GM12878 (cell line): ENCODE data around the gene NF1. TPM values are rescaled to one million over a fixed set of nuclear protein-coding genes. Genes with fewer than 3 reads are reported as not detected.

Experiments
- ATAC-seq: fragments of 200-7000 bp; cut with Tn5 transposase; 3 replicates; pipeline ENCODE4 v1.9.1; 2020; ENCODE audit warnings: mild to moderate bottlenecking, moderate library complexity
- BruUV-seq: library from RNA; stranded (reverse); fragments of 400-500 nt; replicated peaks from 2 replicates; lab custom pipeline; 2021; lab: Mats Ljungman, UMichigan
- CTCF ChIA-PET: fragments of 300-600 bp; sonication (Branson Sonifier 250); formaldehyde crosslinking; extraction: SDS; loops from one replicate; lab custom pipeline; 2021; ENCODE audit warnings: inconsistent platforms; lab: Yijun Ruan, JAX
- POLR2A ChIA-PET: fragments of 350-600 bp; formaldehyde crosslinking; extraction: SDS; loops from one replicate; lab custom pipeline; 2021; ENCODE audit warnings: inconsistent platforms; lab: Charles Lee
- RAD21 ChIA-PET: fragments of 300-600 bp; sonication (Branson Sonifier 250); formaldehyde crosslinking; loops from one replicate; lab custom pipeline; 2023; ENCODE audit warnings: antibody characterized with exemption; ENCODE audit not compliant: unreplicated experiment; lab: Charles Lee
- SMC1A ChIA-PET: fragments of 300-600 bp; sonication (Branson Sonifier 250); formaldehyde crosslinking; loops from one replicate; lab custom pipeline; 2023; ENCODE audit not compliant: unreplicated experiment, uncharacterized antibody; lab: Charles Lee
- DNase-seq: peaks from one replicate; pipeline ENCODE4 v3.0.0-alpha.2; 2011; ENCODE audit warnings: low read depth, low spot score
- FAIRE-seq: peaks from 3 replicates; lab custom pipeline; 2011; peaks lifted over from hg19 to GRCh38; lab: Jason Lieb, UNC
- H2AFZ ChIP-seq: 2 replicates; pipeline ENCODE4 v1.6.0; 2011; ENCODE audit warnings: low read depth, low read length, control low read depth; ENCODE audit not compliant: control insufficient read depth
- H3K27ac ChIP-seq: 2 replicates; pipeline ENCODE4 v1.5.1; 2011; ENCODE audit warnings: control low read depth; ENCODE audit not compliant: control insufficient read depth, insufficient read depth
- H3K27me3 ChIP-seq, 2 experiments: replicated peaks in 1 of 2; 2 replicates each; pipeline versions ENCODE4 v1.6.0 to v1.6.1; 2011; ENCODE audit warnings: low read length in 1 of 2; ENCODE audit not compliant: control insufficient read depth in 2 of 2, insufficient read depth in 2 of 2
- H3K36me3 ChIP-seq, 2 experiments: 2 replicates each; pipeline ENCODE4 v1.5.1; 2011; ENCODE audit warnings: low read length in 1 of 2; ENCODE audit not compliant: control insufficient read depth in 2 of 2, insufficient read depth in 2 of 2
- H3K4me1 ChIP-seq: 2 replicates; pipeline ENCODE4 v1.6.1; 2011; ENCODE audit warnings: mild to moderate bottlenecking, low read length, moderate library complexity, mixed read lengths; ENCODE audit not compliant: control insufficient read depth, insufficient read depth
- H3K4me2 ChIP-seq: 2 replicates; pipeline ENCODE4 v1.6.0; 2011; ENCODE audit warnings: control low read depth; ENCODE audit not compliant: control insufficient read depth, insufficient read depth
- H3K4me3 ChIP-seq: fragments of 200-600 bp; sonication (generic); 2 replicates; pipeline ENCODE4 v1.5.1; 2016
- H3K79me2 ChIP-seq: 2 replicates; pipeline ENCODE4 v1.6.0; 2011; ENCODE audit warnings: low read length; ENCODE audit not compliant: control insufficient read depth, insufficient read depth
- H3K9ac ChIP-seq: 2 replicates; pipeline ENCODE4 v1.8.0; 2011; ENCODE audit warnings: low read length, control low read depth, mixed read lengths; ENCODE audit not compliant: control insufficient read depth, insufficient read depth
- H3K9me3 ChIP-seq: replicated peaks from 3 replicates; pipeline ENCODE4 v1.5.1; 2011; ENCODE audit warnings: mild to moderate bottlenecking, low read length; ENCODE audit not compliant: control insufficient read depth, insufficient read depth
- H4K20me1 ChIP-seq: 2 replicates; pipeline ENCODE4 v1.6.0; 2011; ENCODE audit not compliant: control insufficient read depth, insufficient read depth
- CREM ChIP-seq: IDR thresholded peaks from 2 replicates; pipeline ENCODE4 v1.6.1; 2014; ENCODE audit warnings: antibody characterized with exemption, low read depth
- DPF2 ChIP-seq: fragments of 450-650 bp; IDR thresholded peaks from 2 replicates; pipeline ENCODE4 v1.6.1; 2017; ENCODE audit warnings: mild to moderate bottlenecking
- EP300 ChIP-seq, 2 experiments: fragments of 150-350 bp in 1 of 2; IDR thresholded peaks; 2 replicates each; pipeline ENCODE4 v1.6.1; 2011 to 2012; ENCODE audit warnings: low read depth in 2 of 2, low read length in 2 of 2, borderline replicate concordance in 1 of 2, improper control_type of control experiment in 1 of 2, inconsistent platforms in 1 of 2; ENCODE audit not compliant: control insufficient read depth in 1 of 2
- FOS ChIP-seq: IDR thresholded peaks from 3 replicates; pipeline ENCODE4 v1.6.1; 2011; ENCODE audit warnings: borderline replicate concordance; ENCODE audit not compliant: insufficient read length; ENCODE audit errors: extremely low read depth
- GATAD2B ChIP-seq: fragments of 450-650 bp; conservative IDR thresholded peaks from 2 replicates; pipeline ENCODE4 v1.6.1; 2017; ENCODE audit warnings: low read depth, mild to moderate bottlenecking, moderate library complexity
- IKZF1 ChIP-seq: fragments of 450-650 bp; conservative IDR thresholded peaks from 2 replicates; pipeline ENCODE4 v1.6.1; 2017; ENCODE audit warnings: antibody characterized with exemption, mild to moderate bottlenecking
- MXI1 ChIP-seq: fragments of 150-350 bp; IDR thresholded peaks from 2 replicates; pipeline ENCODE4 v1.6.1; 2011; ENCODE audit warnings: low read depth, mild to moderate bottlenecking, inconsistent platforms, low read length, improper control_type of control experiment
- PAX8 ChIP-seq: fragments of 450-650 bp; IDR thresholded peaks from 2 replicates; pipeline ENCODE4 v1.6.1; 2017; ENCODE audit warnings: mild to moderate bottlenecking, moderate library complexity
- SRF ChIP-seq, 2 experiments: IDR thresholded peaks; 2 replicates each; pipeline ENCODE4 v1.6.1; 2011; ENCODE audit warnings: low read depth in 2 of 2, low read length in 2 of 2, mild to moderate bottlenecking in 1 of 2, moderate library complexity in 1 of 2
- ZBED1 ChIP-seq: IDR thresholded peaks from 2 replicates; pipeline ENCODE4 v1.6.1; 2016; ENCODE audit warnings: borderline replicate concordance
- WGBS: methylation state at CpG from one replicate; pipeline ENCODE4 v1.1.6; 2016; ENCODE audit warnings: low lambda C conversion rate; ENCODE audit not compliant: insufficient replicate concordance, insufficient coverage; ENCODE audit errors: missing lambda C conversion rate; 5-methylcytosine and 5-hydroxymethylcytosine counted together
- in situ Hi-C: fragments of 300-500 bp; cut with MboI; formaldehyde crosslinking; loops from 9 replicates; pipeline ENCODE4 v1.14.3; 2018; ENCODE audit warnings: mixed read lengths
- intact Hi-C: fragments of 100-400 bp; cut with micrococcal nuclease; formaldehyde crosslinking; loops from one replicate; pipeline ENCODE4 v1.14.2; 2022; ENCODE audit not compliant: unreplicated experiment
- polyA plus RNA-seq, 11 experiments: library from polyadenylated mRNA; depleted of rRNA in 4 of 11; unstranded in 6 of 11; stranded (reverse) in 5 of 11; fragments of >200 nt; fragmentation: Nextera tagmentation in 4 of 11; fragmentation: Illumina TruSeq in 1 of 11; extraction: Ambion mirVana in 4 of 11; extraction: Trizol in 1 of 11; gene quantifications; 1 replicate in 1 of 11; 2 replicates in 10 of 11; pipeline versions ENCODE4 v1.2.1 to v1.2.3, GENCODE V29; 2011 to 2016; ENCODE audit warnings: inconsistent platforms in 2 of 11, missing spikeins in 2 of 11, low read depth in 1 of 11
- total RNA-seq, 4 experiments: library from RNA; depleted of rRNA in 3 of 4; stranded (reverse); fragments of >200 nt in 3 of 4; fragmentation: Illumina TruSeq in 1 of 4; extraction: Trizol in 1 of 4; gene quantifications; 2 replicates each; pipeline versions ENCODE4 v1.2.1 to v1.2.3, GENCODE V29; 2013 to 2021
- TF ChIP-seq, protein P1 (sequence below): fragments of 450-650 bp; formaldehyde crosslinking; IDR thresholded peaks from 2 replicates; pipeline ENCODE4 v1.4.0; 2022; ENCODE audit warnings: mild to moderate bottlenecking, moderate library complexity
- TF ChIP-seq, protein P2 (sequence below): IDR thresholded peaks from 2 replicates; pipeline ENCODE4 v1.6.1; 2012; ENCODE audit warnings: low read depth, low read length, improper control_type of control experiment
- TF ChIP-seq, protein P3 (sequence below): fragments of 150-350 bp; IDR thresholded peaks from 2 replicates; pipeline ENCODE4 v1.6.1; 2014; ENCODE audit warnings: mild to moderate bottlenecking, low read depth, low read length
- TF ChIP-seq, protein P4 (sequence below): IDR thresholded peaks from 2 replicates; pipeline ENCODE4 v1.6.1; 2012; ENCODE audit warnings: low read length, inconsistent platforms

The NF1 gene
- total and polyA plus RNA-seq, 10 of the 15 experiments (the other 5 are each of a cell fraction or from before 2014, with no cell fraction given): 2.5 to 31.8 (median 16.6) TPM

DNA sequence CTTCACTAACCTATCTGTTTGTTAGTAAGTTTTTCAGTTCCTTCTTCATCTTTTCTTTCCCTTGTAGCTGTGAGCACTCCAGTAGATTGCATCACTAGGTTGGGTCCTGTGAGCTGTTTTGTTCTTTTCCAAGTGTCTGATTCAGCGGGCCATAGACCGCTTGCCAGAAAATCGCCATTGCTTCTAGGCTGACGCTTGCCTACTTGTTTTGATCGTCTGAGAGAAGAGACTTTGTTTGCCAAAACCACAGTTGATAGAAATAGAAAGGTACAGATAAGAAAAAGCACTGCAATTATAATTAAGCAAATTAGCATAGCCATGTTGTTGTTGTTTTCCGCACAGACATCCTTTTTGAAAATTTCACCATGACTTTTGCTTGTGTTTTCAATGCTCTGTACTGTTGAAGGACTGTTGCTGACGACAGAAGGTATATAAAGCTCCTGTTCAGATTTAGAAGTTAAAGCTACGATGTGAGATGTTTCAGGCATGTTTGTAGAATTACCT, 223.6 kb downstream of the NF1 start:
- intact Hi-C loops: loop anchor here (10.0 kb wide), 1 partner anchor 586 kb away; the partner anchor contains the start of gene UTP6
- FAIRE-seq (no peak), ATAC-seq (peak; percentile 57), DNase-seq (peak; percentile 63)
- no peak overlapping the region; the same call in 1 of the 2 replicates for H2AFZ ChIP-seq
- H3K27me3 ChIP-seq: no peaks in the 10 kb centered on the region
- under 1% methylated on average over 8 of the region's 8 CpGs for WGBS
- H3K4me3 ChIP-seq: peak overlapping the region; percentile 61
- ChIA-PET POLR2A (interaction anchor here (0.5 to 2.6 kb wide), 3 partner anchors 8 to 617 kb away, joined by 3 to 30 read pairs (median 18); no protein-coding TSS in a partner anchor), SMC1A (interaction anchor here (0.8 to 9.5 kb wide), 12 partner anchors 9 to 176 kb away, joined by 3 to 101 read pairs (median 8); no protein-coding TSS in a partner anchor), RAD21 (interaction anchor here (1.2 to 3.3 kb wide), 6 partner anchors 8 to 169 kb away, joined by 3 to 39 read pairs (median 4); no protein-coding TSS in a partner anchor), CTCF (interaction anchor here (1.3 to 10.7 kb wide), 3 partner anchors 12 to 54 kb away, joined by 3 to 80 read pairs (median 9); no protein-coding TSS in a partner anchor)
- peak overlapping the region; percentile 95 for H3K27ac ChIP-seq
- peaks cover 71% of the 10 kb centered on the region for H3K79me2 ChIP-seq
- in situ Hi-C loops: no loop called here
- H3K36me3 ChIP-seq: no peaks in the 10 kb centered on the region
- H3K9me3 ChIP-seq: no peaks in the 10 kb centered on the region; the same call in 2 of the 3 replicates
- no peaks in the 10 kb centered on the region for H4K20me1 ChIP-seq
- BruUV-seq: no TSS peak
- H3K4me2 ChIP-seq: peak overlapping the region; percentile 88
- peak overlapping the region; percentile 68 for H3K9ac ChIP-seq
- H3K4me1 ChIP-seq: peaks cover 15% of the 10 kb centered on the region
- TF ChIP-seq, protein P1, sequence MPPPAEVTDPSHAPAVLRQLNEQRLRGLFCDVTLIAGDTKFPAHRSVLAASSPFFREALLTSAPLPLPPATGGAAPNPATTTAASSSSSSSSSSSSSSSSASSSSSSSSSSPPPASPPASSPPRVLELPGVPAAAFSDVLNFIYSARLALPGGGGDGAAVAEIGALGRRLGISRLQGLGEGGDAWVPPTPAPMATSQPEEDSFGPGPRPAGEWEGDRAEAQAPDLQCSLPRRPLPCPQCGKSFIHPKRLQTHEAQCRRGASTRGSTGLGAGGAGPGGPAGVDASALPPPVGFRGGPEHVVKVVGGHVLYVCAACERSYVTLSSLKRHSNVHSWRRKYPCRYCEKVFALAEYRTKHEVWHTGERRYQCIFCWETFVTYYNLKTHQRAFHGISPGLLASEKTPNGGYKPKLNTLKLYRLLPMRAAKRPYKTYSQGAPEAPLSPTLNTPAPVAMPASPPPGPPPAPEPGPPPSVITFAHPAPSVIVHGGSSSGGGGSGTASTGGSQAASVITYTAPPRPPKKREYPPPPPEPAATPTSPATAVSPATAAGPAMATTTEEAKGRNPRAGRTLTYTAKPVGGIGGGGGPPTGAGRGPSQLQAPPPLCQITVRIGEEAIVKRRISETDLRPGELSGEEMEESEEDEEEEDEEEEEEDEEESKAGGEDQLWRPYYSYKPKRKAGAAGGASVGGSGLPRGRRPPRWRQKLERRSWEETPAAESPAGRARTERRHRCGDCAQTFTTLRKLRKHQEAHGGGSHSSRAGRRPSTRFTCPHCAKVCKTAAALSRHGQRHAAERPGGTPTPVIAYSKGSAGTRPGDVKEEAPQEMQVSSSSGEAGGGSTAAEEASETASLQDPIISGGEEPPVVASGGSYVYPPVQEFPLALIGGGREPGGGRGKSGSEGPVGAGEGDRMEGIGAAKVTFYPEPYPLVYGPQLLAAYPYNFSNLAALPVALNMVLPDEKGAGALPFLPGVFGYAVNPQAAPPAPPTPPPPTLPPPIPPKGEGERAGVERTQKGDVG (CRISPR knock-in tag): no peak
- TF ChIP-seq EP300 (IDR thresholded peaks at IDR 0.05; ENCODE audit: borderline replicate concordance in 1 of 2, control insufficient read depth in 1 of 2, low read depth in 2 of 2, low read length in 2 of 2) (peak in 1 of 2 experiments; percentile 14; a peak in 1 of 4 replicates), SRF (IDR thresholded peaks at IDR 0.05; ENCODE audit: low read depth in 2 of 2, low read length in 2 of 2) (no peak), PAX8 (no peak), GATAD2B (0 out of 2 replicates have a peak, but pooled peaks have one; percentile 5), CREM (0 out of 2 replicates have a peak, but pooled peaks have one; percentile 8), IKZF1 (peak; percentile 47; the same call in 1 of the 2 replicates), ZBED1 (no peak), DPF2 (0 out of 2 replicates have a peak, but pooled peaks have one; percentile 22), FOS (no peak), MXI1 (peak; percentile 47; the same call in 1 of the 2 replicates)
- TF ChIP-seq, protein P2, sequence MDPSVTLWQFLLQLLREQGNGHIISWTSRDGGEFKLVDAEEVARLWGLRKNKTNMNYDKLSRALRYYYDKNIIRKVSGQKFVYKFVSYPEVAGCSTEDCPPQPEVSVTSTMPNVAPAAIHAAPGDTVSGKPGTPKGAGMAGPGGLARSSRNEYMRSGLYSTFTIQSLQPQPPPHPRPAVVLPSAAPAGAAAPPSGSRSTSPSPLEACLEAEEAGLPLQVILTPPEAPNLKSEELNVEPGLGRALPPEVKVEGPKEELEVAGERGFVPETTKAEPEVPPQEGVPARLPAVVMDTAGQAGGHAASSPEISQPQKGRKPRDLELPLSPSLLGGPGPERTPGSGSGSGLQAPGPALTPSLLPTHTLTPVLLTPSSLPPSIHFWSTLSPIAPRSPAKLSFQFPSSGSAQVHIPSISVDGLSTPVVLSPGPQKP: no peak
- TF ChIP-seq, protein P3, sequence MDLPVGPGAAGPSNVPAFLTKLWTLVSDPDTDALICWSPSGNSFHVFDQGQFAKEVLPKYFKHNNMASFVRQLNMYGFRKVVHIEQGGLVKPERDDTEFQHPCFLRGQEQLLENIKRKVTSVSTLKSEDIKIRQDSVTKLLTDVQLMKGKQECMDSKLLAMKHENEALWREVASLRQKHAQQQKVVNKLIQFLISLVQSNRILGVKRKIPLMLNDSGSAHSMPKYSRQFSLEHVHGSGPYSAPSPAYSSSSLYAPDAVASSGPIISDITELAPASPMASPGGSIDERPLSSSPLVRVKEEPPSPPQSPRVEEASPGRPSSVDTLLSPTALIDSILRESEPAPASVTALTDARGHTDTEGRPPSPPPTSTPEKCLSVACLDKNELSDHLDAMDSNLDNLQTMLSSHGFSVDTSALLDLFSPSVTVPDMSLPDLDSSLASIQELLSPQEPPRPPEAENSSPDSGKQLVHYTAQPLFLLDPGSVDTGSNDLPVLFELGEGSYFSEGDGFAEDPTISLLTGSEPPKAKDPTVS: no peak
- TF ChIP-seq, protein P4, sequence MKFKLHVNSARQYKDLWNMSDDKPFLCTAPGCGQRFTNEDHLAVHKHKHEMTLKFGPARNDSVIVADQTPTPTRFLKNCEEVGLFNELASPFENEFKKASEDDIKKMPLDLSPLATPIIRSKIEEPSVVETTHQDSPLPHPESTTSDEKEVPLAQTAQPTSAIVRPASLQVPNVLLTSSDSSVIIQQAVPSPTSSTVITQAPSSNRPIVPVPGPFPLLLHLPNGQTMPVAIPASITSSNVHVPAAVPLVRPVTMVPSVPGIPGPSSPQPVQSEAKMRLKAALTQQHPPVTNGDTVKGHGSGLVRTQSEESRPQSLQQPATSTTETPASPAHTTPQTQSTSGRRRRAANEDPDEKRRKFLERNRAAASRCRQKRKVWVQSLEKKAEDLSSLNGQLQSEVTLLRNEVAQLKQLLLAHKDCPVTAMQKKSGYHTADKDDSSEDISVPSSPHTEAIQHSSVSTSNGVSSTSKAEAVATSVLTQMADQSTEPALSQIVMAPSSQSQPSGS: peak; percentile 39; the same call in 1 of the 2 replicates
